ENCODE measurements around the gene SLX4IP. TPM values are rescaled to one million over a fixed set of nuclear protein-coding genes. Genes with fewer than 3 reads are reported as not detected.

SLX4IP gene
- total RNA-seq, 5 donors from 2014 or later (not counting 1 experiment from before 2014, with no cell fraction given): 4.2 to 5.9 (median 5.2) TPM

- H3K27me3 Mint-ChIP-seq: no peaks in the 10 kb centered on the region
- H3K27ac Mint-ChIP-seq: no peak overlapping the region
- CTCF ChIA-PET: no interaction called here
These were observed 40.1 kb downstream of the SLX4IP start for GRCh38 chr20:10475225-10475624.

GRCh38 chr20:10476319-10476724, 41.2 kb downstream of the SLX4IP start:
- Histone ChIP-seq H3K4me3 (ENCODE audit: control insufficient read depth in 1 of 2, extremely low read depth in 1 of 2, low read length in 1 of 2) (no peak overlapping the region), H3K4me1 (ENCODE audit: control insufficient read depth in 1 of 2, extremely low read depth in 1 of 2, insufficient read depth in 2 of 2, low read length in 2 of 2) (peaks cover 0 to 5% of the 10 kb centered on the region in 2 experiments), H3K9me3 (no peaks in the 10 kb centered on the region), H3K27ac (ENCODE audit: low read length) (no peak overlapping the region), H3K36me3 (ENCODE audit: control insufficient read depth in 2 of 2, extremely low read depth in 1 of 2, insufficient read depth in 1 of 2, low read length in 1 of 2) (peaks cover 0 to 2% of the 10 kb centered on the region in 2 donors), H3K27me3 (replicated peaks in 1 of 2; ENCODE audit: control insufficient read depth in 2 of 2, extremely low read depth in 1 of 2, insufficient read depth in 2 of 2, low read length in 1 of 2) (no peaks in the 10 kb centered on the region)
- Mint-ChIP-seq H3K27me3 (no peaks in the 10 kb centered on the region), H3K4me1 (peaks cover 11 to 23% (median 17%) of the 10 kb centered on the region in 3 donors), H3K9me3 (no peaks in the 10 kb centered on the region), H3K36me3 (peaks cover 10% of the 10 kb centered on the region), H3K27ac (no peak overlapping the region), H3K4me3 (no peak overlapping the region)
- DNase-seq: no peak
- no peak for ATAC-seq (replicated peaks in 1 of 4)
- CTCF ChIA-PET: no interaction called here
- POLR2A ChIA-PET: interaction anchor here in 1 of 2 donors (1.2 kb wide), 1 partner anchor 13 kb away, joined by 4 read pairs; no protein-coding TSS in a partner anchor
- 60% methylated on average over 1 of the region's 3 CpGs for WGBS (ENCODE audit: insufficient coverage)

More at GRCh38 chr20:10475225-10475624, 40.1 kb downstream of the SLX4IP start:
- no CpG with 5 or more reads among the region's 2 CpGs for WGBS (ENCODE audit: insufficient coverage)
- Mint-ChIP-seq H3K4me3 (no peak overlapping the region), H3K36me3 (peaks cover 12% of the 10 kb centered on the region), H3K9me3 (no peaks in the 10 kb centered on the region), H3K4me1 (peaks cover 11 to 23% (median 17%) of the 10 kb centered on the region in 3 donors)
- Histone ChIP-seq H3K36me3 (ENCODE audit: control insufficient read depth in 2 of 2, extremely low read depth in 1 of 2, insufficient read depth in 1 of 2, low read length in 1 of 2) (peaks cover 0 to 2% of the 10 kb centered on the region in 2 donors), H3K27me3 (replicated peaks in 1 of 2; ENCODE audit: control insufficient read depth in 2 of 2, extremely low read depth in 1 of 2, insufficient read depth in 2 of 2, low read length in 1 of 2) (no peaks in the 10 kb centered on the region), H3K4me3 (ENCODE audit: control insufficient read depth in 1 of 2, extremely low read depth in 1 of 2, low read length in 1 of 2) (no peak overlapping the region), H3K27ac (ENCODE audit: low read length) (no peak overlapping the region), H3K4me1 (ENCODE audit: control insufficient read depth in 1 of 2, extremely low read depth in 1 of 2, insufficient read depth in 2 of 2, low read length in 2 of 2) (peaks cover 0 to 5% of the 10 kb centered on the region in 2 experiments), H3K9me3 (no peaks in the 10 kb centered on the region)
- ATAC-seq (replicated peaks in 1 of 4): no peak
- POLR2A ChIA-PET: no interaction called here
- DNase-seq: no peak

- ChIA-PET POLR2A (interaction anchor here in 1 of 2 donors (0.6 kb wide), 1 partner anchor 179 kb away, joined by 6 read pairs; no protein-coding TSS in a partner anchor), CTCF (interaction anchor here in 1 of 2 donors (0.7 kb wide), 2 partner anchors 12 to 21 kb away, joined by 4 to 5 read pairs; no protein-coding TSS in a partner anchor)
- H3K4me1 ChIP-seq (ENCODE audit: control insufficient read depth in 1 of 2, extremely low read depth in 1 of 2, insufficient read depth in 2 of 2, low read length in 2 of 2): peaks cover 0 to 5% of the 10 kb centered on the region in 2 experiments
- DNase-seq (no peak), ATAC-seq (replicated peaks in 1 of 4) (no peak)
- no peaks in the 10 kb centered on the region for H3K27me3 Mint-ChIP-seq
- no peak overlapping the region for H3K4me3 Mint-ChIP-seq
- no peak overlapping the region for H3K27ac ChIP-seq (ENCODE audit: low read length)
- no peaks in the 10 kb centered on the region for H3K9me3 ChIP-seq
- no peaks in the 10 kb centered on the region for H3K9me3 Mint-ChIP-seq
- peaks cover 5% of the 10 kb centered on the region for H3K36me3 Mint-ChIP-seq
- no CpG with 5 or more reads among the region's 1 CpG for WGBS (ENCODE audit: insufficient coverage)
- no peak overlapping the region for H3K4me3 ChIP-seq (ENCODE audit: control insufficient read depth in 1 of 2, extremely low read depth in 1 of 2, low read length in 1 of 2)
- H3K36me3 ChIP-seq (ENCODE audit: control insufficient read depth in 2 of 2, extremely low read depth in 1 of 2, insufficient read depth in 1 of 2, low read length in 1 of 2): no peaks in the 10 kb centered on the region
- no peaks in the 10 kb centered on the region for H3K27me3 ChIP-seq (replicated peaks in 1 of 2; ENCODE audit: control insufficient read depth in 2 of 2, extremely low read depth in 1 of 2, insufficient read depth in 2 of 2, low read length in 1 of 2)
- peaks cover 11 to 27% (median 17%) of the 10 kb centered on the region in 3 donors for H3K4me1 Mint-ChIP-seq
- no peak overlapping the region for H3K27ac Mint-ChIP-seq
These were observed 43.1 kb downstream of the SLX4IP start for GRCh38 chr20:10478205-10478604.

- H3K4me3 Mint-ChIP-seq: no peak overlapping the region
- H3K36me3 Mint-ChIP-seq: peaks cover 5% of the 10 kb centered on the region
- ChIA-PET POLR2A (no interaction called here), CTCF (interaction anchor here in 1 of 2 donors (0.7 kb wide), 1 partner anchor 12 kb away, joined by 4 read pairs; no protein-coding TSS in a partner anchor)
- peaks cover 0 to 5% of the 10 kb centered on the region in 2 experiments for H3K4me1 ChIP-seq (ENCODE audit: control insufficient read depth in 1 of 2, extremely low read depth in 1 of 2, insufficient read depth in 2 of 2, low read length in 2 of 2)
- no peak for ATAC-seq (replicated peaks in 1 of 4)
- no peaks in the 10 kb centered on the region for H3K36me3 ChIP-seq (ENCODE audit: control insufficient read depth in 2 of 2, extremely low read depth in 1 of 2, insufficient read depth in 1 of 2, low read length in 1 of 2)
- peaks cover 11 to 27% (median 17%) of the 10 kb centered on the region in 3 donors for H3K4me1 Mint-ChIP-seq
- H3K27ac ChIP-seq (ENCODE audit: low read length): no peak overlapping the region
- no peaks in the 10 kb centered on the region for H3K27me3 Mint-ChIP-seq
- H3K9me3 ChIP-seq: no peaks in the 10 kb centered on the region
- H3K27ac Mint-ChIP-seq: no peak overlapping the region
- no peaks in the 10 kb centered on the region for H3K9me3 Mint-ChIP-seq
- no peak overlapping the region for H3K4me3 ChIP-seq (ENCODE audit: control insufficient read depth in 1 of 2, extremely low read depth in 1 of 2, low read length in 1 of 2)
- H3K27me3 ChIP-seq (replicated peaks in 1 of 2; ENCODE audit: control insufficient read depth in 2 of 2, extremely low read depth in 1 of 2, insufficient read depth in 2 of 2, low read length in 1 of 2): no peaks in the 10 kb centered on the region
- no CpG with 5 or more reads among the region's 4 CpGs for WGBS (ENCODE audit: insufficient coverage)
- DNase-seq: no peak
These were observed 43.8 kb downstream of the SLX4IP start for GRCh38 chr20:10478930-10479329.

- 81% methylated on average over 5 of the region's 5 CpGs for WGBS (ENCODE audit: insufficient coverage)
These were observed 46.6 kb downstream of the SLX4IP start for GRCh38 chr20:10481676-10482075.

GRCh38 chr20:10483691-10484090, 48.6 kb downstream of the SLX4IP start:
- H3K9me3 Mint-ChIP-seq: no peaks in the 10 kb centered on the region
- peaks cover 0 to 17% (median 5%) of the 10 kb centered on the region in 3 donors for H3K4me1 Mint-ChIP-seq
- H3K36me3 Mint-ChIP-seq: peaks cover 7% of the 10 kb centered on the region
- CTCF ChIA-PET: no interaction called here
- no peak overlapping the region for H3K27ac Mint-ChIP-seq
- no peaks in the 10 kb centered on the region for H3K27me3 Mint-ChIP-seq
- H3K4me3 Mint-ChIP-seq: no peak overlapping the region
- no peaks in the 10 kb centered on the region for H3K4me1 ChIP-seq (ENCODE audit: control insufficient read depth in 1 of 2, extremely low read depth in 1 of 2, insufficient read depth in 2 of 2, low read length in 2 of 2)
- no peak overlapping the region for H3K4me3 ChIP-seq (ENCODE audit: control insufficient read depth in 1 of 2, extremely low read depth in 1 of 2, low read length in 1 of 2)
- peaks cover 0 to 2% of the 10 kb centered on the region in 2 donors for H3K36me3 ChIP-seq (ENCODE audit: control insufficient read depth in 2 of 2, extremely low read depth in 1 of 2, insufficient read depth in 1 of 2, low read length in 1 of 2)
- DNase-seq (no peak), ATAC-seq (replicated peaks in 1 of 4) (no peak)
- no peak overlapping the region for H3K27ac ChIP-seq (ENCODE audit: low read length)
- no peaks in the 10 kb centered on the region for H3K9me3 ChIP-seq
- whole genome bisulfite sequencing (ENCODE audit: insufficient coverage): no CpG with 5 or more reads among the region's 2 CpGs
- no peaks in the 10 kb centered on the region for H3K27me3 ChIP-seq (replicated peaks in 1 of 2; ENCODE audit: control insufficient read depth in 2 of 2, extremely low read depth in 1 of 2, insufficient read depth in 2 of 2, low read length in 1 of 2)
- POLR2A ChIA-PET: no interaction called here

More at GRCh38 chr20:10481676-10482075, 46.6 kb downstream of the SLX4IP start:
- Histone ChIP-seq H3K4me3 (ENCODE audit: control insufficient read depth in 1 of 2, extremely low read depth in 1 of 2, low read length in 1 of 2) (no peak overlapping the region), H3K9me3 (no peaks in the 10 kb centered on the region), H3K27ac (ENCODE audit: low read length) (no peak overlapping the region), H3K27me3 (replicated peaks in 1 of 2; ENCODE audit: control insufficient read depth in 2 of 2, extremely low read depth in 1 of 2, insufficient read depth in 2 of 2, low read length in 1 of 2) (no peaks in the 10 kb centered on the region), H3K36me3 (ENCODE audit: control insufficient read depth in 2 of 2, extremely low read depth in 1 of 2, insufficient read depth in 1 of 2, low read length in 1 of 2) (peaks cover 0 to 2% of the 10 kb centered on the region in 2 donors), H3K4me1 (ENCODE audit: control insufficient read depth in 1 of 2, extremely low read depth in 1 of 2, insufficient read depth in 2 of 2, low read length in 2 of 2) (no peaks in the 10 kb centered on the region)
- Mint-ChIP-seq H3K36me3 (peaks cover 9% of the 10 kb centered on the region), H3K9me3 (no peaks in the 10 kb centered on the region), H3K27me3 (no peaks in the 10 kb centered on the region), H3K4me3 (no peak overlapping the region), H3K4me1 (peaks cover 0 to 10% (median 2%) of the 10 kb centered on the region in 3 donors), H3K27ac (no peak overlapping the region)
- POLR2A ChIA-PET: no interaction called here
- no peak for DNase-seq
- ATAC-seq (replicated peaks in 1 of 4): no peak
- CTCF ChIA-PET: interaction anchor here in 1 of 2 donors (0.6 to 0.8 kb wide), 2 partner anchors 8 to 33 kb away, joined by 3 to 5 read pairs; no protein-coding TSS in a partner anchor
